GM12878 (cell line): ENCODE results near the gene UBAP1. TPM values are rescaled to one million over a fixed set of nuclear protein-coding genes. Genes with fewer than 3 reads are reported as not detected.

ENCODE experiments used
- ATAC-seq: fragments of 200-7000 bp; cut with Tn5 transposase; 3 replicates; pipeline ENCODE4 v1.9.1; 2020; ENCODE audit warnings: mild to moderate bottlenecking, moderate library complexity
- BruUV-seq: library from RNA; stranded (reverse); fragments of 400-500 nt; replicated peaks from 2 replicates; lab custom pipeline; 2021; lab: Mats Ljungman, UMichigan
- CTCF ChIA-PET: fragments of 300-600 bp; sonication (Branson Sonifier 250); formaldehyde crosslinking; extraction: SDS; loops from one replicate; lab custom pipeline; 2021; ENCODE audit warnings: inconsistent platforms; lab: Yijun Ruan, JAX
- POLR2A ChIA-PET: fragments of 350-600 bp; formaldehyde crosslinking; extraction: SDS; loops from one replicate; lab custom pipeline; 2021; ENCODE audit warnings: inconsistent platforms; lab: Charles Lee
- RAD21 ChIA-PET: fragments of 300-600 bp; sonication (Branson Sonifier 250); formaldehyde crosslinking; loops from one replicate; lab custom pipeline; 2023; ENCODE audit warnings: antibody characterized with exemption; ENCODE audit not compliant: unreplicated experiment; lab: Charles Lee
- SMC1A ChIA-PET: fragments of 300-600 bp; sonication (Branson Sonifier 250); formaldehyde crosslinking; loops from one replicate; lab custom pipeline; 2023; ENCODE audit not compliant: unreplicated experiment, uncharacterized antibody; lab: Charles Lee
- DNase-seq: peaks from one replicate; pipeline ENCODE4 v3.0.0-alpha.2; 2011; ENCODE audit warnings: low read depth, low spot score
- FAIRE-seq: peaks from 3 replicates; lab custom pipeline; 2011; peaks lifted over from hg19 to GRCh38; lab: Jason Lieb, UNC
- H2AFZ ChIP-seq: 2 replicates; pipeline ENCODE4 v1.6.0; 2011; ENCODE audit warnings: low read depth, low read length, control low read depth; ENCODE audit not compliant: control insufficient read depth
- H3K27ac ChIP-seq: 2 replicates; pipeline ENCODE4 v1.5.1; 2011; ENCODE audit warnings: control low read depth; ENCODE audit not compliant: control insufficient read depth, insufficient read depth
- H3K27me3 ChIP-seq, 2 experiments: replicated peaks in 1 of 2; 2 replicates each; pipeline versions ENCODE4 v1.6.0 to v1.6.1; 2011; ENCODE audit warnings: low read length in 1 of 2; ENCODE audit not compliant: control insufficient read depth in 2 of 2, insufficient read depth in 2 of 2
- H3K36me3 ChIP-seq, 2 experiments: 2 replicates each; pipeline ENCODE4 v1.5.1; 2011; ENCODE audit warnings: low read length in 1 of 2; ENCODE audit not compliant: control insufficient read depth in 2 of 2, insufficient read depth in 2 of 2
- H3K4me1 ChIP-seq: 2 replicates; pipeline ENCODE4 v1.6.1; 2011; ENCODE audit warnings: mild to moderate bottlenecking, low read length, moderate library complexity, mixed read lengths; ENCODE audit not compliant: control insufficient read depth, insufficient read depth
- H3K4me2 ChIP-seq: 2 replicates; pipeline ENCODE4 v1.6.0; 2011; ENCODE audit warnings: control low read depth; ENCODE audit not compliant: control insufficient read depth, insufficient read depth
- H3K4me3 ChIP-seq: fragments of 200-600 bp; sonication (generic); 2 replicates; pipeline ENCODE4 v1.5.1; 2016
- H3K79me2 ChIP-seq: 2 replicates; pipeline ENCODE4 v1.6.0; 2011; ENCODE audit warnings: low read length; ENCODE audit not compliant: control insufficient read depth, insufficient read depth
- H3K9ac ChIP-seq: 2 replicates; pipeline ENCODE4 v1.8.0; 2011; ENCODE audit warnings: low read length, control low read depth, mixed read lengths; ENCODE audit not compliant: control insufficient read depth, insufficient read depth
- H3K9me3 ChIP-seq: replicated peaks from 3 replicates; pipeline ENCODE4 v1.5.1; 2011; ENCODE audit warnings: mild to moderate bottlenecking, low read length; ENCODE audit not compliant: control insufficient read depth, insufficient read depth
- H4K20me1 ChIP-seq: 2 replicates; pipeline ENCODE4 v1.6.0; 2011; ENCODE audit not compliant: control insufficient read depth, insufficient read depth
- ASH2L ChIP-seq: fragments of 300-600, 200-600 bp; sonication (generic); IDR thresholded peaks from 2 replicates; pipeline ENCODE4 v1.6.1; 2017; ENCODE audit warnings: low read depth, mild to moderate bottlenecking, borderline replicate concordance
- BHLHE40 ChIP-seq, 2 experiments: fragments of 450-650 bp in 1 of 2; IDR thresholded peaks; 2 replicates each; pipeline ENCODE4 v1.6.1; 2011 to 2017; ENCODE audit warnings: low read depth in 2 of 2, borderline replicate concordance in 1 of 2, improper control_type of control experiment in 1 of 2, low read length in 1 of 2, mild to moderate bottlenecking in 1 of 2
- BMI1 ChIP-seq: fragments of 450-650 bp; IDR thresholded peaks from 2 replicates; pipeline ENCODE4 v1.6.1; 2016; ENCODE audit warnings: mild to moderate bottlenecking, moderate library complexity, borderline replicate concordance
- CBX3 ChIP-seq: fragments of 200-600 bp; sonication (generic); IDR thresholded peaks from 2 replicates; pipeline ENCODE4 v1.6.1; 2016; ENCODE audit warnings: low read depth, borderline replicate concordance
- CHD1 ChIP-seq: IDR thresholded peaks from 2 replicates; pipeline ENCODE4 v1.6.1; 2012; ENCODE audit warnings: low read depth, low read length, improper control_type of control experiment
- CREM ChIP-seq: IDR thresholded peaks from 2 replicates; pipeline ENCODE4 v1.6.1; 2014; ENCODE audit warnings: antibody characterized with exemption, low read depth
- ELK1 ChIP-seq: IDR thresholded peaks from 2 replicates; pipeline ENCODE4 v1.6.1; 2012; ENCODE audit warnings: low read depth, low read length, improper control_type of control experiment
- FOS ChIP-seq: IDR thresholded peaks from 3 replicates; pipeline ENCODE4 v1.6.1; 2011; ENCODE audit warnings: borderline replicate concordance; ENCODE audit not compliant: insufficient read length; ENCODE audit errors: extremely low read depth
- JUND ChIP-seq: IDR thresholded peaks from 2 replicates; pipeline ENCODE4 v1.6.1; 2012; ENCODE audit warnings: low read depth, mild to moderate bottlenecking, low read length, improper control_type of control experiment, moderate library complexity
- MEF2A ChIP-seq: IDR thresholded peaks from 2 replicates; pipeline ENCODE4 v1.6.1; 2011; ENCODE audit warnings: low read depth, mild to moderate bottlenecking, low read length, moderate library complexity; ENCODE audit not compliant: insufficient read depth
- MTA2 ChIP-seq: fragments of 450-650 bp; IDR thresholded peaks from 2 replicates; pipeline ENCODE4 v1.6.1; 2016; ENCODE audit warnings: low read depth, mild to moderate bottlenecking, moderate library complexity
- NFXL1 ChIP-seq: fragments of 450-650 bp; IDR thresholded peaks from 2 replicates; pipeline ENCODE4 v1.6.1; 2017; ENCODE audit warnings: antibody characterized with exemption, mild to moderate bottlenecking, borderline replicate concordance
- NKRF ChIP-seq: fragments of 450-650 bp; conservative IDR thresholded peaks from 2 replicates; pipeline ENCODE4 v1.6.1; 2017; ENCODE audit warnings: mild to moderate bottlenecking, moderate library complexity
- PAX8 ChIP-seq: fragments of 450-650 bp; IDR thresholded peaks from 2 replicates; pipeline ENCODE4 v1.6.1; 2017; ENCODE audit warnings: mild to moderate bottlenecking, moderate library complexity
- POU2F2 ChIP-seq: IDR thresholded peaks from 3 replicates; pipeline ENCODE4 v1.6.1; 2011; ENCODE audit warnings: low read depth, mild to moderate bottlenecking, low read length, borderline replicate concordance
- RAD51 ChIP-seq: fragments of 450-650 bp; IDR thresholded peaks from 2 replicates; pipeline ENCODE4 v1.6.1; 2016; ENCODE audit warnings: moderate library complexity, mild to moderate bottlenecking, inconsistent platforms
- RCOR1 ChIP-seq: conservative IDR thresholded peaks from 2 replicates; pipeline ENCODE4 v1.6.1; 2012; ENCODE audit warnings: low read depth, low read length, improper control_type of control experiment
- STAT1 ChIP-seq: fragments of 450-650 bp; conservative IDR thresholded peaks from 2 replicates; pipeline ENCODE4 v1.6.1; 2014; ENCODE audit warnings: antibody characterized with exemption, mild to moderate bottlenecking
- TARDBP ChIP-seq: IDR thresholded peaks from 2 replicates; pipeline ENCODE4 v1.6.1; 2016; ENCODE audit warnings: borderline replicate concordance
- WRNIP1 ChIP-seq: IDR thresholded peaks from 2 replicates; pipeline ENCODE4 v1.6.1; 2011; ENCODE audit warnings: low read depth, low read length, improper control_type of control experiment, borderline replicate concordance
- WGBS: methylation state at CpG from one replicate; pipeline ENCODE4 v1.1.6; 2016; ENCODE audit warnings: low lambda C conversion rate; ENCODE audit not compliant: insufficient replicate concordance, insufficient coverage; ENCODE audit errors: missing lambda C conversion rate; 5-methylcytosine and 5-hydroxymethylcytosine counted together
- in situ Hi-C: fragments of 300-500 bp; cut with MboI; formaldehyde crosslinking; loops from 9 replicates; pipeline ENCODE4 v1.14.3; 2018; ENCODE audit warnings: mixed read lengths
- intact Hi-C: fragments of 100-400 bp; cut with micrococcal nuclease; formaldehyde crosslinking; loops from one replicate; pipeline ENCODE4 v1.14.2; 2022; ENCODE audit not compliant: unreplicated experiment
- polyA plus RNA-seq, 11 experiments: library from polyadenylated mRNA; depleted of rRNA in 4 of 11; unstranded in 6 of 11; stranded (reverse) in 5 of 11; fragments of >200 nt; fragmentation: Nextera tagmentation in 4 of 11; fragmentation: Illumina TruSeq in 1 of 11; extraction: Ambion mirVana in 4 of 11; extraction: Trizol in 1 of 11; gene quantifications; 1 replicate in 1 of 11; 2 replicates in 10 of 11; pipeline versions ENCODE4 v1.2.1 to v1.2.3, GENCODE V29; 2011 to 2016; ENCODE audit warnings: inconsistent platforms in 2 of 11, missing spikeins in 2 of 11, low read depth in 1 of 11
- total RNA-seq, 4 experiments: library from RNA; depleted of rRNA in 3 of 4; stranded (reverse); fragments of >200 nt in 3 of 4; fragmentation: Illumina TruSeq in 1 of 4; extraction: Trizol in 1 of 4; gene quantifications; 2 replicates each; pipeline versions ENCODE4 v1.2.1 to v1.2.3, GENCODE V29; 2013 to 2021

Gene UBAP1
- total and polyA plus RNA-seq, 10 of the 15 experiments (the other 5 are each of a cell fraction or from before 2014, with no cell fraction given), result 2.1 to 47.9 (median 27.2) TPM

DNA sequence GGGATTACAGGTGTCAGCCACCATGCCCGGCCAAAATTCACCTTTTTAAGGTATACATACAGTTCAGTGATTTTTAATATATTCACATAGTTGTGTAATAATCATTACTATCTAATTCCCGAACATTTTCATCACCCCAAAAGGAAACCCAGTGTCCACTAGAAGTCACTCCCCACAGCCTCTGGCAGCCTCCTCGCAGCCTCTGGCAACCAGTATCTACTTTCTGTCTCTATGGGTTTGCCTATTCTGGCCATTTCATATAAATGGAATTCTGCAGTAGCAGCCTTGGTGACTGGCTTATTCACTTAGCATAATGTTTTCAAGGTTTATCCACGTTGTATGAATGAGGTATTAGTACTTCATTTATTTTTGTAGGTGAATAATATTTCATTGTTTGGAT is 59.0 kb downstream of the UBAP1 start:
- 85% methylated on average over 4 of the region's 4 CpGs for WGBS
- Histone ChIP-seq H3K27me3 (no peaks in the 10 kb centered on the region), H2AFZ (no peak overlapping the region), H3K4me3 (no peak overlapping the region), H3K9me3 (no peaks in the 10 kb centered on the region), H3K79me2 (no peaks in the 10 kb centered on the region), H4K20me1 (no peaks in the 10 kb centered on the region), H3K4me1 (no peaks in the 10 kb centered on the region), H3K4me2 (no peak overlapping the region), H3K36me3 (peaks cover 9 to 20% of the 10 kb centered on the region in 2 experiments; a peak in 3 of 4 replicates), H3K27ac (no peak overlapping the region), H3K9ac (no peak overlapping the region)
- TF ChIP-seq MEF2A, result no peak
- no peak for TF ChIP-seq RCOR1
- no peak for TF ChIP-seq PAX8
- TF ChIP-seq BMI1, result no peak
- no peak for TF ChIP-seq FOS
- TF ChIP-seq CBX3, result no peak
- no peak for TF ChIP-seq ASH2L
- TF ChIP-seq CREM, result no peak
- TF ChIP-seq JUND, result no peak
- no peak for TF ChIP-seq MTA2
- no peak for TF ChIP-seq CHD1
- no peak for TF ChIP-seq TARDBP
- no peak for TF ChIP-seq ELK1
- TF ChIP-seq WRNIP1, result no peak
- no peak for TF ChIP-seq BHLHE40 (IDR thresholded peaks at IDR 0.05; ENCODE audit: borderline replicate concordance in 1 of 2, low read depth in 2 of 2, low read length in 1 of 2)
- no peak for TF ChIP-seq NFXL1
- no peak for TF ChIP-seq STAT1
- no peak for TF ChIP-seq NKRF
- TF ChIP-seq POU2F2, result no peak
- TF ChIP-seq RAD51, result no peak
- no TSS peak for BruUV-seq
- ChIA-PET CTCF (no interaction called here), SMC1A (interaction anchor here (1.5 kb wide), 1 partner anchor 59 kb away, joined by 3 read pairs; the partner anchor contains the start of gene UBAP1), RAD21 (no interaction called here), POLR2A (no interaction called here)
- FAIRE-seq (no peak), DNase-seq (no peak), ATAC-seq (no peak)
- in situ Hi-C loops (no loop called here), intact Hi-C loops (no loop called here)
